Liver (tissue), 9 donors: ENCODE results near the gene AMBRA1. TPM values are rescaled to one million over a fixed set of nuclear protein-coding genes. Genes with fewer than 3 reads are reported as not detected.

Experiments used
- DNase-seq: peaks from one replicate; pipeline ENCODE4 v3.0.0-alpha.2; 2017; ENCODE audit warnings: low spot score
- H3K27ac ChIP-seq, 2 donors: one replicate each; pipeline ENCODE4 v1.7.0; 2013; ENCODE audit warnings: inconsistent platforms in 2 of 2, low read length in 2 of 2, control low read depth in 1 of 2, low read depth in 1 of 2, mild to moderate bottlenecking in 1 of 2
- H3K27me3 ChIP-seq, 4 donors: one replicate each; pipeline versions ENCODE4 v1.6.1 to v1.7.0; 2013; ENCODE audit warnings: low read length in 3 of 4, inconsistent platforms in 1 of 4, mild to moderate bottlenecking in 1 of 4, moderate library complexity in 1 of 4; ENCODE audit not compliant: control insufficient read depth in 4 of 4, insufficient read depth in 4 of 4
- H3K36me3 ChIP-seq, 4 donors: one replicate each; pipeline versions ENCODE4 v1.6.1 to v1.7.0; 2013; ENCODE audit warnings: low read length in 3 of 4, mild to moderate bottlenecking in 3 of 4, low read depth in 1 of 4, moderate library complexity in 1 of 4; ENCODE audit not compliant: control insufficient read depth in 4 of 4, insufficient read depth in 3 of 4
- H3K4me1 ChIP-seq, 4 donors: one replicate each; pipeline versions ENCODE4 v1.6.1 to v1.7.0; 2013; ENCODE audit warnings: low read length in 3 of 4, mild to moderate bottlenecking in 3 of 4, moderate library complexity in 1 of 4; ENCODE audit not compliant: control insufficient read depth in 4 of 4, insufficient read depth in 4 of 4
- H3K4me3 ChIP-seq, 3 donors: one replicate each; pipeline versions ENCODE4 v1.6.1 to v1.7.0; 2013; ENCODE audit warnings: low read length in 3 of 3, control low read depth in 1 of 3, low read depth in 1 of 3, mild to moderate bottlenecking in 1 of 3
- H3K9ac ChIP-seq, 2 donors: one replicate each; pipeline ENCODE4 v1.7.0; 2013; ENCODE audit warnings: low read length in 2 of 2, mild to moderate bottlenecking in 2 of 2, moderate library complexity in 2 of 2, control low read depth in 1 of 2, low read depth in 1 of 2
- H3K9me3 ChIP-seq, 4 donors: one replicate each; pipeline versions ENCODE4 v1.6.1 to v1.7.0; 2013; ENCODE audit warnings: low read length in 3 of 4; ENCODE audit not compliant: control insufficient read depth in 4 of 4
- EGR1 ChIP-seq, 2 donors: IDR thresholded peaks; 2 replicates each; pipeline ENCODE4 v1.6.1; 2016 to 2018; ENCODE audit warnings: antibody characterized with exemption in 2 of 2, low read depth in 2 of 2
- FOXA2 ChIP-seq: IDR thresholded peaks from 2 replicates; pipeline ENCODE4 v1.6.1; 2016; ENCODE audit warnings: antibody characterized with exemption
- GABPA ChIP-seq, 2 donors: IDR thresholded peaks in 1 of 2; conservative IDR thresholded peaks in 1 of 2; 2 replicates each; pipeline ENCODE4 v1.6.1; 2016; ENCODE audit warnings: antibody characterized with exemption in 2 of 2, mild to moderate bottlenecking in 1 of 2, moderate library complexity in 1 of 2
- HNF4A ChIP-seq, 2 donors: conservative IDR thresholded peaks; 2 replicates each; pipeline ENCODE4 v1.6.1; 2016; ENCODE audit warnings: antibody characterized with exemption in 2 of 2, mild to moderate bottlenecking in 2 of 2
- HNF4G ChIP-seq: IDR thresholded peaks from 2 replicates; pipeline ENCODE4 v1.6.1; 2016; ENCODE audit warnings: antibody characterized with exemption
- JUND ChIP-seq, 2 donors: IDR thresholded peaks; 2 replicates each; pipeline ENCODE4 v1.6.1; 2016; ENCODE audit warnings: antibody characterized with exemption in 2 of 2
- NR2F2 ChIP-seq: IDR thresholded peaks from 2 replicates; pipeline ENCODE4 v1.6.1; 2016; ENCODE audit warnings: antibody characterized with exemption
- RAD21 ChIP-seq, 2 donors: IDR thresholded peaks; 2 replicates each; pipeline ENCODE4 v1.6.1; 2016; ENCODE audit warnings: antibody characterized with exemption in 2 of 2, mild to moderate bottlenecking in 2 of 2
- SP1 ChIP-seq: IDR thresholded peaks from 2 replicates; pipeline ENCODE4 v1.6.1; 2018; ENCODE audit warnings: antibody characterized with exemption, mild to moderate bottlenecking
- TAF1 ChIP-seq: conservative IDR thresholded peaks from 2 replicates; pipeline ENCODE4 v1.6.1; 2016; ENCODE audit warnings: antibody characterized with exemption, mild to moderate bottlenecking
- YY1 ChIP-seq: IDR thresholded peaks from 2 replicates; pipeline ENCODE4 v1.6.1; 2016; ENCODE audit warnings: antibody characterized with exemption, mild to moderate bottlenecking
- WGBS: extraction: QIAGEN DNeasy Blood & Tissue Kit; methylation state at CpG from one replicate; pipeline ENCODE4 v1.1.7; 2013; 5-methylcytosine and 5-hydroxymethylcytosine counted together
- polyA plus RNA-seq, 2 donors: library from polyadenylated mRNA; stranded (reverse) in 1 of 2; unstranded in 1 of 2; fragments of 200-250 nt in 1 of 2; fragments of >200 nt in 1 of 2; fragmentation: Nextera tagmentation in 1 of 2; extraction: Ambion mirVana in 1 of 2; gene quantifications; one replicate each; pipeline versions ENCODE4 v1.2.1 to v1.2.3, GENCODE V29; 2013 to 2015
- total RNA-seq, 2 donors: library from RNA; depleted of rRNA; stranded (reverse); fragments of >200 nt; gene quantifications; one replicate each; pipeline ENCODE4 v1.2.3, GENCODE V29; 2014
- TF ChIP-seq, protein P1 (sequence below): fragments of 150-350 bp; IDR thresholded peaks from 2 replicates; pipeline ENCODE4 v1.5.1; 2017; ENCODE audit warnings: improper control_type of control experiment, low read depth, low read length; ENCODE audit not compliant: missing input control
- TF ChIP-seq, protein P2 (sequence below): IDR thresholded peaks from 2 replicates; pipeline ENCODE4 v1.6.1; 2016; ENCODE audit warnings: antibody characterized with exemption
- TF ChIP-seq, protein P3 (sequence below): IDR thresholded peaks from 2 replicates; pipeline ENCODE4 v1.6.1; 2016; ENCODE audit warnings: antibody characterized with exemption, mild to moderate bottlenecking
- TF ChIP-seq, protein P4 (sequence below): IDR thresholded peaks from 2 replicates; pipeline ENCODE4 v1.6.1; 2016; ENCODE audit warnings: antibody characterized with exemption
- TF ChIP-seq, protein P5 (sequence below): IDR thresholded peaks from 2 replicates; pipeline ENCODE4 v1.6.1; 2016; ENCODE audit warnings: antibody characterized with exemption
- donor health status: healthy.
- donor health status: healthy.
- donor health status: healthy.
- donor health status: healthy.
- donor health status: healthy.

Gene AMBRA1
- total and polyA plus RNA-seq, 4 donors: 3.7 to 25.7 (median 15.1) TPM

DNA sequence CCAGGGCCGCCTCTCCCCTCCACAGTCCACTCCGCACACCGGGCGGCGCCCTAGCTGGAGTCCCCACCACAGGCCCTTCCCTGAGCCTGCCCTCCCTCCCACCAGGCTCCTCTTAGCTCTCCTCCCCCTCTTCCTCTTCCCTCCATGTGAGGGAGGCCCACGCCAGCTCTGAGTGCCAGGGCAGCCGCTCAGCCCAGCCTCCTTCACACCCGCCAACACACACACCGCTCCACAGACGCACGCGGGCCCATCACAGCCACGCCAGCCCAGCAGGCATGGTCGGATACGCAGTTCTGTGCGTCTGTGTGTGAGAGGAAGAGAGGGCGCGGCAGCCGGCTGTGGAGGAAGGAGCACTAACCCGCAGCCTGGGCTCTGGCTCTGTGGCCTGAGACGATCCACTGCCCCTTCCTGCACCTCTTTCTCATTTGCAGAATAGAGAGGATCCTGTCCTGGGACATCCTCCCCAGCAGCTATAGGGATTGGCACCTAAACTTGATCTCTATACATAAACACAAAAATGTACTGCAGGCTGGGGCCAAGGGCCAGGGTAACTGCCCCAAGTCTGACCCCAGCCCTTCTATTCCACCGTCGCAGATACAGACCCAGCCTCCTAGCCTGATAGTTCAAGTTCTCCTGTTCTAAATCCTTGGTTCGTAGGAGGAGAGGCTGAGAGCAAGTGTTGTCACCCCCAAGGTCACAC, 205.8 kb downstream of the AMBRA1 start:
- Histone ChIP-seq H3K27ac (no peak overlapping the region), H3K9ac (no peak overlapping the region), H3K4me3 (no peak overlapping the region), H3K27me3 (peaks cover 0 to 16% (median 8%) of the 10 kb centered on the region in 4 donors), H3K9me3 (no peaks in the 10 kb centered on the region), H3K4me1 (peaks cover 18 to 35% (median 26%) of the 10 kb centered on the region in 4 donors), H3K36me3 (no peaks in the 10 kb centered on the region)
- WGBS: 31% methylated on average over 24 of the region's 24 CpGs
- TF ChIP-seq GABPA (IDR thresholded peaks at IDR 0.05 in 1 of 2, conservative IDR thresholded peaks at IDR 0.05 in 1 of 2) (no peak), NR2F2 (no peak), HNF4A (conservative IDR thresholded peaks at IDR 0.05) (no peak), FOXA2 (no peak), JUND (IDR thresholded peaks at IDR 0.05) (no peak), TAF1 (no peak), YY1 (no peak), HNF4G (no peak), RAD21 (IDR thresholded peaks at IDR 0.05) (no peak), EGR1 (IDR thresholded peaks at IDR 0.05; ENCODE audit: low read depth in 2 of 2) (no peak), SP1 (no peak)
- TF ChIP-seq, protein P1, sequence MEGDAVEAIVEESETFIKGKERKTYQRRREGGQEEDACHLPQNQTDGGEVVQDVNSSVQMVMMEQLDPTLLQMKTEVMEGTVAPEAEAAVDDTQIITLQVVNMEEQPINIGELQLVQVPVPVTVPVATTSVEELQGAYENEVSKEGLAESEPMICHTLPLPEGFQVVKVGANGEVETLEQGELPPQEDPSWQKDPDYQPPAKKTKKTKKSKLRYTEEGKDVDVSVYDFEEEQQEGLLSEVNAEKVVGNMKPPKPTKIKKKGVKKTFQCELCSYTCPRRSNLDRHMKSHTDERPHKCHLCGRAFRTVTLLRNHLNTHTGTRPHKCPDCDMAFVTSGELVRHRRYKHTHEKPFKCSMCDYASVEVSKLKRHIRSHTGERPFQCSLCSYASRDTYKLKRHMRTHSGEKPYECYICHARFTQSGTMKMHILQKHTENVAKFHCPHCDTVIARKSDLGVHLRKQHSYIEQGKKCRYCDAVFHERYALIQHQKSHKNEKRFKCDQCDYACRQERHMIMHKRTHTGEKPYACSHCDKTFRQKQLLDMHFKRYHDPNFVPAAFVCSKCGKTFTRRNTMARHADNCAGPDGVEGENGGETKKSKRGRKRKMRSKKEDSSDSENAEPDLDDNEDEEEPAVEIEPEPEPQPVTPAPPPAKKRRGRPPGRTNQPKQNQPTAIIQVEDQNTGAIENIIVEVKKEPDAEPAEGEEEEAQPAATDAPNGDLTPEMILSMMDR: no peak
- TF ChIP-seq, protein P2, sequence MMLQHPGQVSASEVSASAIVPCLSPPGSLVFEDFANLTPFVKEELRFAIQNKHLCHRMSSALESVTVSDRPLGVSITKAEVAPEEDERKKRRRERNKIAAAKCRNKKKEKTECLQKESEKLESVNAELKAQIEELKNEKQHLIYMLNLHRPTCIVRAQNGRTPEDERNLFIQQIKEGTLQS: no peak
- TF ChIP-seq, protein P3, sequence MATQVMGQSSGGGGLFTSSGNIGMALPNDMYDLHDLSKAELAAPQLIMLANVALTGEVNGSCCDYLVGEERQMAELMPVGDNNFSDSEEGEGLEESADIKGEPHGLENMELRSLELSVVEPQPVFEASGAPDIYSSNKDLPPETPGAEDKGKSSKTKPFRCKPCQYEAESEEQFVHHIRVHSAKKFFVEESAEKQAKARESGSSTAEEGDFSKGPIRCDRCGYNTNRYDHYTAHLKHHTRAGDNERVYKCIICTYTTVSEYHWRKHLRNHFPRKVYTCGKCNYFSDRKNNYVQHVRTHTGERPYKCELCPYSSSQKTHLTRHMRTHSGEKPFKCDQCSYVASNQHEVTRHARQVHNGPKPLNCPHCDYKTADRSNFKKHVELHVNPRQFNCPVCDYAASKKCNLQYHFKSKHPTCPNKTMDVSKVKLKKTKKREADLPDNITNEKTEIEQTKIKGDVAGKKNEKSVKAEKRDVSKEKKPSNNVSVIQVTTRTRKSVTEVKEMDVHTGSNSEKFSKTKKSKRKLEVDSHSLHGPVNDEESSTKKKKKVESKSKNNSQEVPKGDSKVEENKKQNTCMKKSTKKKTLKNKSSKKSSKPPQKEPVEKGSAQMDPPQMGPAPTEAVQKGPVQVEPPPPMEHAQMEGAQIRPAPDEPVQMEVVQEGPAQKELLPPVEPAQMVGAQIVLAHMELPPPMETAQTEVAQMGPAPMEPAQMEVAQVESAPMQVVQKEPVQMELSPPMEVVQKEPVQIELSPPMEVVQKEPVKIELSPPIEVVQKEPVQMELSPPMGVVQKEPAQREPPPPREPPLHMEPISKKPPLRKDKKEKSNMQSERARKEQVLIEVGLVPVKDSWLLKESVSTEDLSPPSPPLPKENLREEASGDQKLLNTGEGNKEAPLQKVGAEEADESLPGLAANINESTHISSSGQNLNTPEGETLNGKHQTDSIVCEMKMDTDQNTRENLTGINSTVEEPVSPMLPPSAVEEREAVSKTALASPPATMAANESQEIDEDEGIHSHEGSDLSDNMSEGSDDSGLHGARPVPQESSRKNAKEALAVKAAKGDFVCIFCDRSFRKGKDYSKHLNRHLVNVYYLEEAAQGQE: no peak
- TF ChIP-seq, protein P4, sequence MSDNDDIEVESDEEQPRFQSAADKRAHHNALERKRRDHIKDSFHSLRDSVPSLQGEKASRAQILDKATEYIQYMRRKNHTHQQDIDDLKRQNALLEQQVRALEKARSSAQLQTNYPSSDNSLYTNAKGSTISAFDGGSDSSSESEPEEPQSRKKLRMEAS: no peak
- TF ChIP-seq, protein P5, sequence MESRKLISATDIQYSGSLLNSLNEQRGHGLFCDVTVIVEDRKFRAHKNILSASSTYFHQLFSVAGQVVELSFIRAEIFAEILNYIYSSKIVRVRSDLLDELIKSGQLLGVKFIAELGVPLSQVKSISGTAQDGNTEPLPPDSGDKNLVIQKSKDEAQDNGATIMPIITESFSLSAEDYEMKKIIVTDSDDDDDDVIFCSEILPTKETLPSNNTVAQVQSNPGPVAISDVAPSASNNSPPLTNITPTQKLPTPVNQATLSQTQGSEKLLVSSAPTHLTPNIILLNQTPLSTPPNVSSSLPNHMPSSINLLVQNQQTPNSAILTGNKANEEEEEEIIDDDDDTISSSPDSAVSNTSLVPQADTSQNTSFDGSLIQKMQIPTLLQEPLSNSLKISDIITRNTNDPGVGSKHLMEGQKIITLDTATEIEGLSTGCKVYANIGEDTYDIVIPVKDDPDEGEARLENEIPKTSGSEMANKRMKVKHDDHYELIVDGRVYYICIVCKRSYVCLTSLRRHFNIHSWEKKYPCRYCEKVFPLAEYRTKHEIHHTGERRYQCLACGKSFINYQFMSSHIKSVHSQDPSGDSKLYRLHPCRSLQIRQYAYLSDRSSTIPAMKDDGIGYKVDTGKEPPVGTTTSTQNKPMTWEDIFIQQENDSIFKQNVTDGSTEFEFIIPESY: no peak
- DNase-seq: no peak
